ACC112 (cell line): ENCODE results near the gene CREB3L4.
"Not testable (repeated sequence)": the region's sequence is repeated elsewhere in the genome, so short reads cannot be mapped to it uniquely, and the experiment has no call there.

Experiments
- H2AFZ ChIP-seq: fragments of 200-600 bp; sonication (generic); one replicate; pipeline ENCODE4 v1.6.0; 2017; ENCODE audit warnings: antibody characterized with exemption, low read length; ENCODE audit not compliant: unreplicated experiment
- H3K27ac ChIP-seq: fragments of 200-600 bp; sonication (generic); 2 replicates; pipeline ENCODE4 v1.5.1; 2014; ENCODE audit warnings: low read depth, mild to moderate bottlenecking, antibody characterized with exemption, low read length, moderate library complexity
- H3K27me3 ChIP-seq: fragments of 200-600 bp; sonication (generic); 2 replicates; pipeline ENCODE4 v1.6.1; 2014; ENCODE audit warnings: mild to moderate bottlenecking, antibody characterized with exemption, low read length, moderate library complexity, mixed read lengths; ENCODE audit not compliant: insufficient read depth
- H3K36me3 ChIP-seq: fragments of 200-600 bp; sonication (generic); 2 replicates; pipeline ENCODE4 v1.6.1; 2016; ENCODE audit warnings: mild to moderate bottlenecking, antibody characterized with exemption, low read length, moderate library complexity, mixed read lengths; ENCODE audit not compliant: insufficient read depth
- H3K4me1 ChIP-seq: fragments of 200-600 bp; sonication (generic); one replicate; pipeline ENCODE4 v1.6.1; 2016; ENCODE audit warnings: low read length, mixed read lengths; ENCODE audit not compliant: insufficient read depth, unreplicated experiment, control insufficient read depth
- H3K4me3 ChIP-seq: fragments of 200-600 bp; sonication (generic); 2 replicates; pipeline ENCODE4 v1.5.1; 2014; ENCODE audit warnings: mild to moderate bottlenecking, low read depth, low read length
- H3K79me2 ChIP-seq: fragments of 200-600 bp; sonication (generic); one replicate; pipeline ENCODE4 v1.6.0; 2016; ENCODE audit warnings: low read length; ENCODE audit not compliant: control insufficient read depth, unreplicated experiment, insufficient read depth

The CREB3L4 gene

DNA sequence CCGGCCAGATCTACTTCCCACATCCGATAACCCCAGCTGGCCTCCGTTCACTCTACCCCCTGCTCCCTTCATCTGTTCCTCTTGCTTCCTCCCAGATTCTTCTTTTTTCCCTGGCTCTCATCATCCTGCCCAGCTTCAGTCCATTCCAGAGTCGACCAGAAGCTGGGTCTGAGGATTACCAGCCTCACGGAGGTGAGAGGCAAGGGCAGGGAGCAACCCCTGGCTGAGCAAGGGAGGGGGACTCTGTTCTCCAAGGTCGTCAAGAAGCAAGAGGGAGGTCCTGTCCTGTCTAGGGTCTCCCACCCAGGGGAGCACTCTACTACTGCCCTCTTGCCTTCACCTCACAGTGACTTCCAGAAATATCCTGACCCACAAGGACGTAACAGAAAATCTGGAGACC lies 5.8 kb downstream of the CREB3L4 start:
- H3K79me2 ChIP-seq: peaks cover 19% of the 10 kb centered on the region
- H3K4me3 ChIP-seq: no peak overlapping the region
- no peak overlapping the region for H2AFZ ChIP-seq
- peaks cover 18% of the 10 kb centered on the region for H3K4me1 ChIP-seq
- H3K36me3 ChIP-seq: peaks cover 10% of the 10 kb centered on the region; the same call in 1 of the 2 replicates
- H3K27ac ChIP-seq: no peak overlapping the region
- no peaks in the 10 kb centered on the region for H3K27me3 ChIP-seq

DNA sequence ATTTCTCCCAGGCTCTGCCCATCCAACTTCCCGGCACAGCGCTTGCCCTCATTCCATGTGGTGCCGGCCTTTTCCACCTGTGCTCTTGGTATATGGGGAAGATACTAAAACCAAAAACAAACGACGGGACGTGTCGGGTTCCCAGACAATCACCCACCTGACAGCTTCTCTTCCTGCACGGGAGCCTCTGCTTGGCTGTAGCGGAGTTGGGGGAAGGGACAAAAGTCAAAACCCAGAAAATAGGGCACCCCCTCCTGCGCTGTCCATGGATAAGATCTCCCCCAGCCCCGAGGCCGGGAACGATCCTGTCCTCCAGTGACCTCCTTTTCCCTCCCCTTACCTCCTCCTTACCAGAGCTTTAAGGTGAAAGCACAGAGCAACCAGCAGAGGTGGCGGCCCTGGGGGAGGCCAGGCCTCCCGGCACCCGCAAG lies 9.1 kb downstream of the CREB3L4 start:
- Histone ChIP-seq H3K27me3 (no peaks in the 10 kb centered on the region), H3K27ac (peak overlapping the region; percentile 36; the same call in 1 of the 2 replicates), H3K36me3 (peaks cover 15% of the 10 kb centered on the region), H2AFZ (peak overlapping the region; percentile 61), H3K4me1 (peaks cover 14% of the 10 kb centered on the region), H3K79me2 (peaks cover 19% of the 10 kb centered on the region), H3K4me3 (peak overlapping the region; percentile 89)

DNA sequence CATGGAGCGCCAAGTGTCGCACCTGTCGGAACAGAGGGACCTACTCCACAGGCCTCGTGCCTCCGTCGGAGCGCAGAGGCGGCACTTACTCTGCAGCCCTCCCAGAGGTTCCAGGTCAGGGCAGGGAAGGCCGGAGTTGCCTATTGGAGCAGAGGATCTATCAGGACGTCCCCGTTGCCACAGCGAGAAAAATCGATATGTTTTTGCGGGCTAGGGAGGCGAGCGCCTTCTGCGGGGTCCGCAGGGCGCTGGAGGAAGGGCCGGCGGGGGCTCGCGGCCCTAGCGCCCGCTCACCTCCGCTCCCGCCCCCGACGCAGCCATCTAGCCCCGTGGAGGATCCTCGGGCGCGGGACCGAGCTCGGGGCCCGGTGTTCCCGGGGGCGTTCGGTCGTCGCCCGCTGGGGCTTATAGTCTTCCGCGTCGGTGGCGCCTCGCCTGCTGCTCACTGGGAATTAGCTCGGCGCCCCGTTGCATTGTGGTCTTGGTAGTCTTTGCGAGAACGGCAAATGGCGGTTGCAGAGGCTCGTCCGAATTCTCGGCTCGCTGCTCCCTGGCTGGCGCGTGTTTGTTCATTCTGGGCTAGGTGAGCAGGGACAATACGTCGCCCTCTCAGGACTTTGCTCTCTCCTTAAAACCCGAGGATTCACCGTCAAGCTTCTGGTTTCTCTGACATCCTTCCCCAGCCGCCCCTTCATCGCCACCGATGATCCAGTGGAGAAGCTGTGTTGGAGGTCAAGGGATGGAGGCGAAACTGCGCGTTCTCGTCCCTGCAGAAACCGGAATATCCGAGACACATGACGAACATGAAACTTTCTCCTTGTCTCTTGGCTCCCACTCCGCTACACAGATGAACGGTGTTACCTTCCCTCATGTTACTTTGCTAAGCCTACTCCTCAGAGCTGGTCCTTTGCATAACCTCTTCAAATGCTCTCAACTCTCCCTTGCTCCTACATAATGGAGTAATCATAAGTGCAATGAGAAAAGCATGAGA lies 9.8 kb downstream of the CREB3L4 start, which contains the start of gene JTB:
JTB (minus strand) TSS at position 425 of the 991 bp plus-strand sequence; CDS start at position 3, 422 bp downstream.
- Histone ChIP-seq H3K36me3 (peaks cover 15% of the 10 kb centered on the region), H3K4me1 (peaks cover 14% of the 10 kb centered on the region), H3K27me3 (no peaks in the 10 kb centered on the region), H3K4me3 (peak within 1 kb of the TSS; percentile 89), H3K79me2 (peaks cover 19% of the 10 kb centered on the region), H2AFZ (peak within 1 kb of the TSS; percentile 83), H3K27ac (peak within 1 kb of the TSS; percentile 36)

DNA sequence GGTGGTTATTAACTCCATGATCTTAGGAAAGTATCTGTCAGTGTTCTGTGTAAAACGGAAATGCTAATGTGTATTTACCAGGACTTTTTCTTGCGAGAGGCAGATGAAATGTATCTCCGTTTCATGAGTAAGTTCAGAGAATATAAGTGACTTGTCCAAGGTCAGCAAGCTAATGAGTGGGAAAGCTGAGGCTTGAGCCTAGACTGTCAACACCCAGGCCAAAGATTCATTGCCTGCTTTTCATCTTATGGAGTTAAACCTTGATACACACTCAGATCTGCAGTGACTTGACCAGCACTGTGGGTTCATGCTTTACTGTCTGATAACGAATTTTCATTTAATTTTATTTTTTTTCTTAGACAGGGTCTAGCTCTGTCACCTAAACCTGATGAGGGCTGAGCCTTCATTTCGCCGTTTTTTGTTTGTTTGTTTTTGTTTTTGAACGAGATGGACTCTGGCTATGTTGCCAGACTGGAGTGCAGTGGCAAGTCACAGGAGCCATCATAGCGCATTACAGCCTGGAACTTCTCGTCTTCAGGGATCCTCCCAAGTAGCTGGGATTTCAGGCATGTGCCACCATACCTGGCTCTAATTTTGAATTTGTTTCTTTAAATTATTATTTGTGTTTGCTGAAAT lies 10.7 kb downstream of the CREB3L4 start:
- H2AFZ ChIP-seq: peak overlapping the region; percentile 83
- peak overlapping the region; percentile 89 for H3K4me3 ChIP-seq
- H3K27me3 ChIP-seq: no peaks in the 10 kb centered on the region
- H3K4me1 ChIP-seq: peaks cover 14% of the 10 kb centered on the region
- peaks cover 18% of the 10 kb centered on the region for H3K36me3 ChIP-seq
- peaks cover 25% of the 10 kb centered on the region for H3K79me2 ChIP-seq
- H3K27ac ChIP-seq: peak overlapping the region; percentile 15

DNA sequence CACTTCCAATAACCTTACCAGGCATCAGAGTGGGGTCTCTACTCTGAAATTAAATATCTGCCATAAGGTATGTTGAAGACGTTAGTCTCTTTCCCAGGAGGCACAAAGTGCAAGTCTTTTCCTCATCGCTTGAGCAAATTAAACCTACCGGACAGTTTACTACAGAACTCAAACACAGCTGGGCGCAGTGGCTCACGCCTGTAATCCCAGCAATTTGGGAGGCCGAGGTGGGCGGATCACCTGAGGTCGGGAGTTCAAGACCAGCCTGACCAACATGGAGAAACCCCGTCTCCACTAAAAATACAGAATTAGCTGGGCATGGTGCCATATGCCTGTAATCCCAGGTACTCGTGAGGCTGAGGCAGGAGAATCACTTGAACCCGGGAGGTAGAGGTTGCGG lies 11.4 kb downstream of the CREB3L4 start:
- H2AFZ ChIP-seq, H3K27me3 ChIP-seq, H3K4me3 ChIP-seq, H3K27ac ChIP-seq: not testable (repeated sequence)
- peaks cover 32% of the 10 kb centered on the region for H3K79me2 ChIP-seq
- peaks cover 19% of the 10 kb centered on the region for H3K36me3 ChIP-seq
- H3K4me1 ChIP-seq: peaks cover 15% of the 10 kb centered on the region

DNA sequence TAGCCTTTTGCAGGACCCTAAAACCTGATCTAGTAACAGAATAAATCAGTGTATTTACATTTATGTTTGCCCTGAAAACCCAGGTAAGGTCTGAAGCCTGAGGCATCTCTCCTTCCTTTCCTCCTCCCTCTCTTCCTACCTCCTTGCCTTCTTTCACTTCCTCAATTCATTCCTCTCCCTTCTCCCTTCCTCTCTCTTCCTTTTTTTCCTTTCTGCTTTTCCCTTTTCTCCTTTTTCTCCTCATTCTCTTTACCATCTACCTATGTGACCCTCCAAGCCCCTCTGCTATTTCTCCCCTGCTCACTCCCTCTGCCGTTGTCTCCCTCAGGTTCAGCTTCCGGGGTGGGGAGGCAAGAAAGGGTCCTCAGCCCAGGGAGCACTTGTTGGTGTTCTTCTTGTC lies 14.0 kb downstream of the CREB3L4 start:
- Histone ChIP-seq H3K4me1 (peaks cover 12% of the 10 kb centered on the region), H3K36me3 (peaks cover 14% of the 10 kb centered on the region), H3K79me2 (peaks cover 39% of the 10 kb centered on the region)
- not testable (repeated sequence) for H3K27ac ChIP-seq, H3K4me3 ChIP-seq, H3K27me3 ChIP-seq, H2AFZ ChIP-seq

DNA sequence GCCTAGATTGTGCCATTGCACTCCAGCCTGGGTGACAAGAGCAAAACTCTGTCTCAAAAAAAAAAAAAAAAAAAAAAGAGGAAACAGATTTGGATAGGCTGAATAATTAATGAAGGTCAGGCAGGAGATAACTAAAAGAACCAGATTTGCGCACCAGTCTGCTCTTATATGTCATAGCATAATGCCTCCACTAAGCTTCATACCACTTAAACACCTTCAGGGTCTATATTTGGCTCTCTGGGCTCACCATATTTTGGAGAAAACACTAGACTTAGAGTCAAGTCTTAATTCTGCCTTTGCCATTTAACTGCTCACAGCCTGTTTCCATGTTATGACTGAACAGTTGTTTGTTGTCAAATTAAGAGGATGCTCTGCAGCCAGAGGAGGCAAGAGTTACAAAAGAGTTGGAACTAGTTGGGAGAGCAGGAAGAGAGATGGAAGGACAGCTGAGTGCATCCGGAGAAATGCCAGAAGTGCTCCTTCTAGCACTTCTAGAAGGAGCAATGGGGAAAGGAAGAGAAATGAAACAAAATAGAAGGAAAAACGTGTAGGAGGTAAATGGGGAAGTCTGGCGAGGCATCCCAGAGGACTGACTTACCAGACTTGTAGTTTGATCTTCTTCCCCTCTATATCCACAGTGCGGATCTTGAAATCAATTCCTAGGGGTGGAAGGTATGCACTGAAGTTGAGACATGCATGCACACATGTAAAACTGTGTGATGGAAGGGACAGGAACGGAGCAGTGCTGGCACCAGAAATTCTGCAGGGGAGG lies 16.6 kb downstream of the CREB3L4 start:
- H3K4me3 ChIP-seq: peak overlapping the region; percentile 85

DNA sequence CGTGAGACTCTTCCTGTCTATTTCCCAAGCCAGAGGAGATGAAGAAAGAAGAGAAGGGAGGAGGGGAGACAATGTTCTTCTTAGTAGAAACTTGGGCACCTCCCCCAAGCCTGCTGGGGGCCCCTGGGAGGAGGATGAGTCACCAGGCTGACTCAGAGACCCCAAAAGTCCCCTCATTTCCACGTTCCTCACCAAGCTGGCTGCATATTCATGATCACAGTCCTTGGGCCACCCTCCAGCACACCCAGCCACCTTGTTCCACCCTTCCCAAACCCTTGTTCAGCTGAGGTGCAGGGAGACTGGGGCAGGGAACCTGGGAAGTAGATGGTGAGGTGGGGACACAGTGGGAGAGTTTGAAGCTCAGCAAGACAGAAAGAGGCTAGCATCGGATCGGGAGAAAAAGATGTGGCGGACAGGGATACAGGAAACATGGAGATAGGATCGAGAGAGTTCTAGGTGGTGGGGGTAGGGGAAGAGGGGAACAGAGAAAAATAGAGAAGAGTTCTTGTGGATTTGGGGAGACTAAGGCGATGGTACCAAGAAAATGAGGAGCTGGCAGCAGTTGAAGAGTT lies 17.7 kb downstream of the CREB3L4 start:
- peaks cover 33% of the 10 kb centered on the region for H3K79me2 ChIP-seq
- H2AFZ ChIP-seq: peak overlapping the region; percentile 70
- H3K27ac ChIP-seq: peak overlapping the region; percentile 83
- H3K27me3 ChIP-seq: no peaks in the 10 kb centered on the region
- H3K4me1 ChIP-seq: peaks cover 12% of the 10 kb centered on the region
- H3K36me3 ChIP-seq: peaks cover 14% of the 10 kb centered on the region
- H3K4me3 ChIP-seq: peak overlapping the region; percentile 85

More for the DNA sequence above, 16.6 kb downstream of the CREB3L4 start:
- Histone ChIP-seq H3K4me1 (peaks cover 7% of the 10 kb centered on the region), H3K27me3 (no peaks in the 10 kb centered on the region), H3K36me3 (peaks cover 14% of the 10 kb centered on the region), H3K27ac (peak overlapping the region; percentile 83; the same call in 1 of the 2 replicates), H2AFZ (no peak overlapping the region), H3K79me2 (peaks cover 33% of the 10 kb centered on the region)

DNA sequence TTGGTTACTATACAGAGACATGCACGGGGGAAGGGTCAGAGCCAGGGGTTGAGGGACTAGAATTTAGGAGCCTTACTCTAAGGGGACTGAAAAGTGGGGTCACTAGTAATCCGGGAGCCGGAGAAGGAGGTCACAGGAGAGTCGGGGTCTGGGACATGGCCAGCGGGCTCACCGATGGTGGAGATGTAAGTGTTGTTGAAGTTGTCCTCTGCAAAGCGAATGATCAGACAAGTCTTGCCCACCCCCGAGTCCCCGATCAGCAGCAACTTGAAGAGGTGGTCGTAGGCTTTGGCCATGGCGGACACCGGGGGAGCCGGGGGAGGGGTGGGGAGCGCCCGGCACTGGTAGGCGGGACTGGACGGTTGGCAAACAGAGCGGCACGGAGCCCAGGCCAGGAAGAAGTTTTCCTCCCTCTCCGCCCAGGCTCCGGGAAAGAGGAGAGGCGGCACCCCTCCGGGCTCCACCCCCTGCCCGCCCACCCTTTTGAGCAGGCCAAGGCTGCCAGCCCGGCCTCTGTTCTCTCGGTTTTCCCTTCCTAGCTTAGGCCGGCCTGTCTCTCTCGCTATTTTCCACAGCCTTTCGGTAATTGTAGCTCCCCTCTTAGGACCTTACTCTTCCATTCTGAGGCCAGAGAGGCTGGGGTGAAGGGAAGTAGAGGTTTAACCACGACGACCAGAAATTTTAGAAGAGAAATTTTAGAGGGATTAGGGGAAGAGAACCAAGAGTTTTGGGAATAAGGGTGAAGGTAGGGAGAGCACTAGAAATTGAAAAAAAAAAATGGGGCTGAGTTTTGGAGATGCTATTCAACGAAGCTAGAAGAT lies 18.4 kb downstream of the CREB3L4 start, which contains the start of gene RAB13:
RAB13 (minus strand) TSS at position 399 of the 821 bp plus-strand sequence; CDS start at position 296, 103 bp downstream.
- peak within 1 kb of the TSS; percentile 99 for H2AFZ ChIP-seq
- H3K27ac ChIP-seq: peak within 1 kb of the TSS; percentile 85

More for the DNA sequence above, 18.4 kb downstream of the CREB3L4 start, which contains the start of gene RAB13:
- peaks cover 38% of the 10 kb centered on the region for H3K79me2 ChIP-seq
- peaks cover 12% of the 10 kb centered on the region for H3K4me1 ChIP-seq
- no peaks in the 10 kb centered on the region for H3K27me3 ChIP-seq
- peaks cover 14% of the 10 kb centered on the region for H3K36me3 ChIP-seq
- peak within 1 kb of the TSS; percentile 85 for H3K4me3 ChIP-seq
